Activated naive CD8-positive, alpha-beta T cell treated with anti-CD3 and anti-CD28 coated beads, Interleukin-2, amount 50 U/mL, for 16 hours (primary cell): Measurements from ENCODE around the gene AJUBA.
A peak's percentile ranks its signal among the peaks of the same experiment; 100 is the strongest.
"Not testable (repeated sequence)": the region's sequence is repeated elsewhere in the genome, so short reads cannot be mapped to it uniquely, and the experiment has no call there.

ENCODE experiments used
- DNase-seq: peaks from one replicate; pipeline ENCODE4 v3.0.0-alpha.2; 2020; ENCODE audit warnings: low read depth, low spot score

AJUBA gene

GRCh38 chr14:22951795-22952194 lies 30.6 kb downstream of the AJUBA start:
- DNase-seq = not testable (repeated sequence)

DNA sequence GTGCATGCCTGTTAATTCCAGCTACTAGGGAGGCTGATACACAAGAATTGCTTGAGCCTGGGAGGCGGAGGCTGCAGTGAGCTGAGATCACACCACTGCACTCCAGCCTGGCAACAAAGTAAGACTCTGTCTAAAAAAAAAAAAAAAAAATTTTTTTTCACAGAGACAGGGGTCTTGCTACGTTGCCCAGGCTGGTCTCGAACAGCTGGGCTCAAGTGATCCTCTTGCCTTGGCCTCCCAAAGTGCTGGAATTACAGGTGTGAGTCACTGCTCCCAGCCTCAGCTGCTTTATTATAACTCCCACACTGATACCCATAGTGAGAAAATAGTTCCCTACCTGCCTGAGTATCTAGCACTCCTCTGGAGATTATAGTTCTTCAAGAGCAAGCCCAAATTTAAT lies 36.7 kb downstream of the AJUBA start:
- no peak for DNase-seq

DNA sequence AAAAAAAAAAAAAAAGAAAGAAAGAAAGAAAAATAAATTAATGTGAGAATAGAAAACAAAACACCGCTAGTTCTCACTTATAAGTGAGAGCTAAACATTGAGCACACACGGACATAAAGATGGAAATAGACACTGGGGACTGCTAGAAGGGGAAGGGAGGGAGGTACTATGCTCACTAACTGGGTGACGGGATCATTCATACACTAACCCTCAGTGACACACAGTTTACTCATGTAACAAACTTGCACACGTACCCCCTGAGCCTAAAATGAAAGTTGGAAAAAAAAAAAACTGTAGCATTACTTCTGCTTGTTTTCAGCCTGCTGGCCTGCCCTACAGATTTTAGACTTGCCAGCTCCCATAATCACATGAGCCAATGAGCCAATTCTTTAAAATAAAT lies 42.7 kb downstream of the AJUBA start:
- no peak for DNase-seq

DNA sequence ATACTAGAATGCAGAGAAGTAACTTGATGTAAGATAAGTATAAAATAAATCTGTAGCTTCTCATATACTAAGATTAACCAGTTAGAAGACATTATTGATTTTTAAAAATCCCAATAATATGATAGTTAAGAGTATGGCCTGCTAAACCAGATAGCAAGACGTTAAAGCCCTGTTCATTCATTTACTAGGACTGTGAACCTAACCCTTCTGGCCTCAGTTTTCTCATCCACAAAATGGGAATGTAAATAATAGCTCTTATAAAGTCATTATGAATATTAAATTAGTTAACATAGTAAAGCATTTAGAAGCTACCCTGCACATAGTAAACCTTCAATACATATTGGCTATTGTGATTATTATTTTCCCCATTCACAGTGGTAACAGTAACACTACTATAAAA lies 47.2 kb downstream of the AJUBA start:
- DNase-seq = no peak

- no peak for DNase-seq
These were observed 50.2 kb downstream of the AJUBA start for GRCh38 chr14:22932146-22932545.

- no peak for DNase-seq
These were observed 52.4 kb downstream of the AJUBA start for GRCh38 chr14:22929961-22930364.

GRCh38 chr14:22929104-22929960 lies 53.0 kb downstream of the AJUBA start, which contains the start of gene PRMT5:
Gene PRMT5 (minus strand): TSS chr14:22929376. CDS start chr14:22929361, 15 bp downstream.
- DNase-seq = peak; percentile 94

DNA sequence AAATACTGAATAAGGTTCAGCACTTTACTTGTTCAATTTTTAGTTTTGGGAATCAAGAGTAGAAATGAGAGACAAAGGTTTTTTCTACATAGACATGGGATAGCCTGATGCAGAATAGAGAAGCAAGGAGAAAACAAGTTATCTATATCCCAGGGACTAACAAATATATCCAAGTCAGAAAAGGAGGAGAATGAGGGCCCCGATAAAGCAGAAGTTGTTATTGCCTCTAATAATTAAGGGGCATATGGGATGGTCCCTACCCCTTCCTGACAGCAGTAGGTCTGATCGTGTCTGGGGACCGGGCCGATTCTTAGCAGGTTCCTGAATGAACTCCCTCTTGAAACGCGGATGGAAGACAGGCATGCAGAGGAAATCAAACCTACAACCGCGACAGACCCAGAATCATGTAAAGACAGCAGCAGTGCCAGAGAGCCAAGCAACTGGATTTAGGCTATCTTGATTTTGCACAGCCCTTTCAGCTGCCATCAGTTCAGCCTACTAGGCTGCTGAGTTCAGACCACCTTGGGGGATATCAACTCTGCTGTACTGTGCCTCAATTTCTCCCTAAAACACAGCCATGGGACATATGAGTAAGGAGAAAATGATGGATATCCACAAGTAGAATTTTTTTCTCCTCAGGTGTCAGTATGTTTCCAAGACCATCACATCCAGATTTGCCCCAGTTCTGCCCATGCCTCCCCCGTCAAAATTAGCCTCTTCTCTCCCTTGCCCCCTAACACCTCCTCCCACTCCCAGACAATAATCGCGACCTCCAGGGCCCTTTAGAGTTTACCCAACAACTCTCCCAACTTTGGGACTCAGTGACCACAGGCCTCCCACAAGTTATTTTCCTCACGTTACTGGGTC lies 53.9 kb downstream of the AJUBA start:
- no peak for DNase-seq

GRCh38 chr14:22926316-22926715 lies 56.0 kb downstream of the AJUBA start:
- DNase-seq = no peak

DNA sequence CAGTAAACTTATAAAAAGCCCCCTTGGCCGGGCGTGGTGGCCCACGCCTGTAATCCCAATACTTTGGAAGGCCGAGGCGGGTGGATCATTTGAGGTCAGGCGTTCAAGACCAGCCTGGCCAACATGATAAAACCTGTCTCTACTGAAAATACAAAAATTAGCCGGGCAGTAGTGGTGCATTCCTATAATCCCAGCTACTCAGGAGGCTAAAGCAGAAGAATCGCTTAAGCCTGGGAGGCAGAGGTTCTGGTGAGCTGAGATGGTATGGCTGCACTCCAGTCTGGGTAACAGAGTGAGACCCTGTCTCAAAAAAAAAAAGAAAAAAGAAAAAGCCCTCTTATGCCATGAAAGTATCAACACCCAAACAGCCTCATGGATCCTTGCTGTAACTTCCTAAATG lies 56.8 kb downstream of the AJUBA start:
- DNase-seq = no peak

DNA sequence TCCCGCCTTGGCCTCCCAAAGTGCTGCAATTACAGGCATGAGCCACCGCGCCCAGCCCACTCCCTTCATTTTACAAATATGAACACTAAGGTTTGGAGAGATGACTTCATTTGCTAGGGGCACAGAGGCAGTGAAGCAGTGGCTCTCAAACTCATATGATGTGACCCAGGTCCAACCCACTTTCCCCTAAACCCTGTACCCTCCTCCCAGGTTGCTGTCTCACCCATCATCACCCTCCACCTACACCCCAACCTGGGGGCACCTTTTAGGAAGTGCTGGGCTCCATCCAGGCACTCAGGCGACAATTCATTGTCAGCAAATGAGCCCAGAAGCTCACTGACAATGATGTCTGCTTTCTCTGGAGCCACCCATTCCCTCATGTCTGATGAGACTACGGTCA lies 58.6 kb downstream of the AJUBA start:
- DNase-seq = no peak

DNA sequence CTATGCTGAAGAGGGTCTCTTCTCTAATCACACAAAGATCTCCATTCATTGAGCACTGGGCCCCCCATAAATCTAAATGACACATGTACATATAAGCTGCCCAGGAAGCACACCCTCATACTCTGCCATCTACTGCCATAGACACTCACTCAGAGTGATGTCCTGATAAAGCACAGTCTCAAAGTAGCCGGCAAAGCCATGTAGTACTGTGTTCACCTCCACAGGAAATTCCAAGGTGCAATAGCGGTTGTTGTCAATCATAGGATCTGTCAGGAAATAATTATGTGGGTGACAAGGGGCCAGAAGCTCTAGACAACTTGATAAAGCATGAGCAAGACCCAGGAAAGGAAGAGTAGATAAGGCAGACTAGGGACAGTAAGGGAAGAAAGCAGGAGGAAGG lies 60.1 kb downstream of the AJUBA start:
- DNase-seq = no peak
